ENCODE results near the gene OR4D9.

- TF ChIP-seq, protein P1, sequence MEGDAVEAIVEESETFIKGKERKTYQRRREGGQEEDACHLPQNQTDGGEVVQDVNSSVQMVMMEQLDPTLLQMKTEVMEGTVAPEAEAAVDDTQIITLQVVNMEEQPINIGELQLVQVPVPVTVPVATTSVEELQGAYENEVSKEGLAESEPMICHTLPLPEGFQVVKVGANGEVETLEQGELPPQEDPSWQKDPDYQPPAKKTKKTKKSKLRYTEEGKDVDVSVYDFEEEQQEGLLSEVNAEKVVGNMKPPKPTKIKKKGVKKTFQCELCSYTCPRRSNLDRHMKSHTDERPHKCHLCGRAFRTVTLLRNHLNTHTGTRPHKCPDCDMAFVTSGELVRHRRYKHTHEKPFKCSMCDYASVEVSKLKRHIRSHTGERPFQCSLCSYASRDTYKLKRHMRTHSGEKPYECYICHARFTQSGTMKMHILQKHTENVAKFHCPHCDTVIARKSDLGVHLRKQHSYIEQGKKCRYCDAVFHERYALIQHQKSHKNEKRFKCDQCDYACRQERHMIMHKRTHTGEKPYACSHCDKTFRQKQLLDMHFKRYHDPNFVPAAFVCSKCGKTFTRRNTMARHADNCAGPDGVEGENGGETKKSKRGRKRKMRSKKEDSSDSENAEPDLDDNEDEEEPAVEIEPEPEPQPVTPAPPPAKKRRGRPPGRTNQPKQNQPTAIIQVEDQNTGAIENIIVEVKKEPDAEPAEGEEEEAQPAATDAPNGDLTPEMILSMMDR (IDR thresholded peaks at IDR 0.05) = no peak
- TF ChIP-seq POLR2A (IDR thresholded peaks at IDR 0.05) = no peak
Measured at GRCh38 chr11:59510941-59511589, at the start of gene OR4D9.

Data from right lobe of liver (tissue), 4 donors.